HG03521 (cell line): ENCODE results near the gene ACBD4.

Experiments used
- ATAC-seq: cut with Tn5 transposase; IDR thresholded peaks from one replicate; pipeline ENCODE4 v1.9.1; 2021; ENCODE audit warnings: mild to moderate bottlenecking, moderate library complexity; ENCODE audit not compliant: unreplicated experiment

Gene ACBD4

GRCh38 chr17:45104029-45104428, 31.5 kb upstream of the ACBD4 start:
- ATAC-seq = no peak

- ATAC-seq = no peak
Observed at GRCh38 chr17:45104497-45104896, 31.0 kb upstream of the ACBD4 start.

GRCh38 chr17:45104907-45105624, 30.4 kb upstream of the ACBD4 start:
- ATAC-seq = no peak

- no peak for ATAC-seq
Observed at GRCh38 chr17:45106096-45106495, 29.4 kb upstream of the ACBD4 start.

GRCh38 chr17:45106582-45106981, 28.9 kb upstream of the ACBD4 start:
- no peak for ATAC-seq

GRCh38 chr17:45107293-45108010, 28.0 kb upstream of the ACBD4 start:
- ATAC-seq = no peak

- no peak for ATAC-seq
Observed at GRCh38 chr17:45108051-45108450, 27.4 kb upstream of the ACBD4 start.

GRCh38 chr17:45108595-45109521, 26.6 kb upstream of the ACBD4 start:
- no peak for ATAC-seq

- no peak for ATAC-seq
Observed at GRCh38 chr17:45110676-45111611, 24.5 kb upstream of the ACBD4 start.

- ATAC-seq = no peak
Observed at GRCh38 chr17:45111850-45112249, 23.6 kb upstream of the ACBD4 start.

GRCh38 chr17:45112559-45113423, 22.7 kb upstream of the ACBD4 start:
- ATAC-seq = no peak

GRCh38 chr17:45113424-45113754, 22.1 kb upstream of the ACBD4 start:
- no peak for ATAC-seq

- no peak for ATAC-seq
Observed at GRCh38 chr17:45114117-45114932, 21.2 kb upstream of the ACBD4 start.

- no peak for ATAC-seq
Observed at GRCh38 chr17:45115015-45115625, 20.4 kb upstream of the ACBD4 start.

- no peak for ATAC-seq
Observed at GRCh38 chr17:45115871-45116270, 19.6 kb upstream of the ACBD4 start.

GRCh38 chr17:45116434-45117016, 19.0 kb upstream of the ACBD4 start:
- no peak for ATAC-seq

GRCh38 chr17:45117334-45117733, 18.2 kb upstream of the ACBD4 start:
- ATAC-seq = no peak
